ENCODE data around the gene DNAJC12.

DNAJC12 gene

GRCh38 chr10:67827811-67828210 is 10.2 kb downstream of the DNAJC12 start:
- DNase-seq (ENCODE audit: extremely low spot score), result no peak
- CTCF ChIA-PET, result interaction anchor here (1.1 kb wide), 1 partner anchor 48 kb away, joined by 3 read pairs; no protein-coding TSS in a partner anchor
- POLR2A ChIA-PET, result no interaction called here

DNA sequence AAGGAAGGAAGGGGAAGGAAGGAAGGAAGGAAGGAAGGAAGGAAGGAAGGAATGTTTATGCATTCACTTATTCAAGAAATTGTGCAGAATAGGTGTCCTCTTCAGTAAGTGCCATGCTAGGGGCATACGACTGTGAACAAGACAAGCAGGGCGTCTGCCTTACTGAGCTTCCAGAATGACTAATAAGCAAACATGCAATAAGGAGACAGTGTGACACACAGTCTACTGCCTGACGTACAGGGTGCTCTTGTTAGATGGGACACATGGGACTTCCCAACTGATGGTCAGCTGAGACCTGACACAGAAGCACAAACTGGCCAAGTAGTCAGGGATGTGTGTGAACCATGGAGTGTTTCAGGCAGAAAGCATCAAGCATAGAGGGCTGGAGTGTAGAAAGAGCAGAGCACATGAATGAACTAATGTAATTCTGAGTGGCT is 18.2 kb downstream of the DNAJC12 start:
- POLR2A ChIA-PET, result no interaction called here
- CTCF ChIA-PET, result interaction anchor here (1.2 to 2.5 kb wide), 2 partner anchors 31 to 483 kb away, joined by 3 to 8 read pairs; no protein-coding TSS in a partner anchor
- DNase-seq (ENCODE audit: extremely low spot score), result no peak
- TF ChIP-seq, protein P1, sequence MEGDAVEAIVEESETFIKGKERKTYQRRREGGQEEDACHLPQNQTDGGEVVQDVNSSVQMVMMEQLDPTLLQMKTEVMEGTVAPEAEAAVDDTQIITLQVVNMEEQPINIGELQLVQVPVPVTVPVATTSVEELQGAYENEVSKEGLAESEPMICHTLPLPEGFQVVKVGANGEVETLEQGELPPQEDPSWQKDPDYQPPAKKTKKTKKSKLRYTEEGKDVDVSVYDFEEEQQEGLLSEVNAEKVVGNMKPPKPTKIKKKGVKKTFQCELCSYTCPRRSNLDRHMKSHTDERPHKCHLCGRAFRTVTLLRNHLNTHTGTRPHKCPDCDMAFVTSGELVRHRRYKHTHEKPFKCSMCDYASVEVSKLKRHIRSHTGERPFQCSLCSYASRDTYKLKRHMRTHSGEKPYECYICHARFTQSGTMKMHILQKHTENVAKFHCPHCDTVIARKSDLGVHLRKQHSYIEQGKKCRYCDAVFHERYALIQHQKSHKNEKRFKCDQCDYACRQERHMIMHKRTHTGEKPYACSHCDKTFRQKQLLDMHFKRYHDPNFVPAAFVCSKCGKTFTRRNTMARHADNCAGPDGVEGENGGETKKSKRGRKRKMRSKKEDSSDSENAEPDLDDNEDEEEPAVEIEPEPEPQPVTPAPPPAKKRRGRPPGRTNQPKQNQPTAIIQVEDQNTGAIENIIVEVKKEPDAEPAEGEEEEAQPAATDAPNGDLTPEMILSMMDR (IDR thresholded peaks at IDR 0.05; ENCODE audit: control extremely low read depth, extremely low read depth, low read depth, missing control alignments), result no peak

More at GRCh38 chr10:67827811-67828210, 10.2 kb downstream of the DNAJC12 start:
- TF ChIP-seq, protein P1 (IDR thresholded peaks at IDR 0.05; ENCODE audit: control extremely low read depth, extremely low read depth, low read depth, missing control alignments), result no peak

- no peak for DNase-seq (ENCODE audit: extremely low spot score)
- TF ChIP-seq, protein P1 (IDR thresholded peaks at IDR 0.05; ENCODE audit: control extremely low read depth, extremely low read depth, low read depth, missing control alignments), result no peak
- CTCF ChIA-PET, result no interaction called here
- POLR2A ChIA-PET, result no interaction called here
Observed at GRCh38 chr10:67818323-67818722, 19.7 kb downstream of the DNAJC12 start.

- CTCF ChIA-PET, result interaction anchor here (0.8 kb wide), 1 partner anchor 28 kb away, joined by 3 read pairs; no protein-coding TSS in a partner anchor
- TF ChIP-seq, protein P1 (IDR thresholded peaks at IDR 0.05; ENCODE audit: control extremely low read depth, extremely low read depth, low read depth, missing control alignments), result no peak
- DNase-seq (ENCODE audit: extremely low spot score), result no peak
- POLR2A ChIA-PET, result no interaction called here
Observed at GRCh38 chr10:67816719-67817118, 21.3 kb downstream of the DNAJC12 start.

GRCh38 chr10:67815571-67816059 is 22.4 kb downstream of the DNAJC12 start:
- TF ChIP-seq, protein P1 (IDR thresholded peaks at IDR 0.05; ENCODE audit: control extremely low read depth, extremely low read depth, low read depth, missing control alignments), result no peak
- ChIA-PET CTCF (interaction anchor here (1.7 kb wide), 1 partner anchor 27 kb away, joined by 4 read pairs; no protein-coding TSS in a partner anchor), POLR2A (no interaction called here)
- DNase-seq (ENCODE audit: extremely low spot score), result no peak

- no peak for DNase-seq (ENCODE audit: extremely low spot score)
- ChIA-PET POLR2A (no interaction called here), CTCF (interaction anchor here (1.1 to 1.2 kb wide), 2 partner anchors 24 to 32 kb away, joined by 3 to 4 read pairs; no protein-coding TSS in a partner anchor)
Observed at GRCh38 chr10:67812007-67812406, 26.0 kb downstream of the DNAJC12 start.

More at GRCh38 chr10:67812007-67812406, 26.0 kb downstream of the DNAJC12 start:
- TF ChIP-seq, protein P1 (IDR thresholded peaks at IDR 0.05; ENCODE audit: control extremely low read depth, extremely low read depth, low read depth, missing control alignments), result no peak
